Left ventricle myocardium inferior (tissue), 1 donor: ENCODE measurements around the gene ATG5. TPM values are rescaled to one million over a fixed set of nuclear protein-coding genes. Genes with fewer than 3 reads are reported as not detected.

Source experiments
- DNase-seq: peaks from one replicate; pipeline ENCODE4 v3.0.0-alpha.2; 2020
- H3K27ac ChIP-seq: fragments of 200-600 bp; replicated peaks from 2 replicates; pipeline ENCODE4 v1.8.0; 2021
- H3K27me3 ChIP-seq: fragments of 200-600 bp; 2 replicates; pipeline ENCODE4 v1.8.0; 2021; ENCODE audit warnings: low read depth
- H3K36me3 ChIP-seq: fragments of 200-600 bp; 2 replicates; pipeline ENCODE4 v1.8.0; 2021
- H3K4me1 ChIP-seq: fragments of 200-600 bp; 2 replicates; pipeline ENCODE4 v1.8.0; 2021
- H3K4me3 ChIP-seq: fragments of 200-600 bp; 2 replicates; pipeline ENCODE4 v1.8.0; 2021; ENCODE audit warnings: mild to moderate bottlenecking, moderate library complexity
- H3K9me3 ChIP-seq: fragments of 200-600 bp; replicated peaks from 2 replicates; pipeline ENCODE4 v1.8.0; 2021
- CTCF ChIP-seq: fragments of 200-600 bp; IDR thresholded peaks from 2 replicates; pipeline ENCODE4 v1.8.0; 2021; ENCODE audit warnings: antibody characterized with exemption, mild to moderate bottlenecking, borderline replicate concordance
- intact Hi-C: fragments of 100-400 bp; cut with micrococcal nuclease; formaldehyde crosslinking; loops from one replicate; pipeline ENCODE4 v1.11.0; 2022
- total RNA-seq: library from RNA; stranded (reverse); fragmentation: NEBNext Ultra II Directional; extraction: Animal tissue kit (Norgen Biotek cat#: 25700); gene quantifications from one replicate; pipeline ENCODE4 v1.2.1, GENCODE V29; 2021
- donor health status: DM: no; HTN: yes; CAD: no; lungs with severe emphysema.

Gene ATG5
- total RNA-seq, 1 donor from 2014 or later: 18.0 TPM

DNA sequence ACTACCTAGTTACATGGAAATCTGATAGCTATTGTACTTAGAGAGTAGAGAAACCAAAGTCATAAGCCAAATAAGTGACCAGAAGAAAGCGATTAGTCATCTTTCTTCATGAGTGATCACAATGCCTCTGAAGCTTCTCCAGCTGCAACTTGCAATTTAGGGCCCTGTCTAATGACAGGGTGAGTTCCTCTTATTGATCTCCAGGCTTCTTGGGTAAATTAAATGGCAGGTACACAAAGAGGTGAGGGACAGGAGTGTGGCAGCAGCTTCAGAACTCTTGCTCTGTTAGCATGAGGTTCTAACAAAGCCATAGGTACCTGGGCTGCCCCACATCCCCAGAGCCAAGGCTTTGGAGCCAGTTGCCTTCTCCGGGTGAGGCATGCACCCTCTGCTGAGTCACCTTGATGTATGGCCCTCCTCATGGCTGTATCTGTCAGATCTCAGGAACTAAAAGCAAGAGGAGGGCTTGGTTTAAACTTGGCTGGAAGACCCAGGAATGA lies 178.7 kb downstream of the ATG5 start:
- intact Hi-C loops: no loop called here
- Histone ChIP-seq H3K27me3 (peaks cover 16% of the 10 kb centered on the region), H3K4me1 (peaks cover 2% of the 10 kb centered on the region)

DNA sequence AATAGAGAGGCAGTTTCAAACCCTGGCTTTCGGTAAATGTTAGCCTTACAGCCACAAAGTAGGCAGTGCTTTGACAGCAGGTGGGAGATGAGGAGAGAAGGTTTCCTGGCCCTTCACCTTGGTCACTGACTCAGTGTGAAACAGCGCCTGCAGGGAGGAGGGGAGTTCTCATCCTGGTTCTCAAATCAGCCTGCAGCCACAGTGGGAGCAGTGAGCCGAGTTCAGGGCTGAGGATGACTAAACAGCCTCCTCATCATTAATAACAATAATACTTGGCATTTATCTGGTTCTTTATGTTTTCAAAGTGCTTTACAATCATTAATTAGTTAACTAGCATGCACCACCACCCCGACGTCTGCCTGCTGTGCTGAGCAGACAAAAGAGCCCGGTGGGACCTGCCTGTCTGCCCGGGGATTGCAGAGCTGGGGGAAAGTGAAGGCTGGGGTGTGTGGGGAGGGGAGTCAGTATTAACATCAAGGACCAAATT lies 179.8 kb downstream of the ATG5 start:
- TF ChIP-seq CTCF: no peak
- no peaks in the 10 kb centered on the region for H3K36me3 ChIP-seq
- no peaks in the 10 kb centered on the region for H3K9me3 ChIP-seq
- no peak overlapping the region for H3K4me3 ChIP-seq
- intact Hi-C loops: no loop called here
- peaks cover 9% of the 10 kb centered on the region for H3K4me1 ChIP-seq
- no peak for DNase-seq
- H3K27me3 ChIP-seq: peaks cover 16% of the 10 kb centered on the region
- H3K27ac ChIP-seq: no peak overlapping the region

More for the DNA sequence above, 178.7 kb downstream of the ATG5 start:
- Histone ChIP-seq H3K27ac (no peak overlapping the region), H3K36me3 (no peaks in the 10 kb centered on the region), H3K4me3 (no peak overlapping the region), H3K9me3 (no peaks in the 10 kb centered on the region)
- no peak for TF ChIP-seq CTCF
- no peak for DNase-seq

DNA sequence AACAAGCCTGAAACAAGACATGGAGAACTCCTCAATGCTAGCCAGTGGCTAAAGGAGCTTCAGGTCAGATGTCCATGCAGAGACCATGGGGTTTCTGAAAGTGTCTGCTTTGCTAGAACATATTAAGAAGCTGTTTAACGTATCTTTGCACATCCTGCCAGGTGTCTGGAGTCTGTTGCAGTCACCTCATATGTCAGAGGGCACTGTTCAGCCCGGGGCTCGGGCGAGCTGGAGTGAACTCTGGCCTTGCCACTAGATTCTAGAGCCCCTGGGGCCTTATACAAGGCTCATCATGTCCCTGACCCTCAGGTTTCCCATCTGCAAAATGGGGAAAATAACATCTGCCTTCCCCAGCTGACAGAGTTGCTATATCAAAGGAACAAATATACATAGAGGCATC lies 180.4 kb downstream of the ATG5 start:
- TF ChIP-seq CTCF: no peak
- Histone ChIP-seq H3K4me1 (peaks cover 9% of the 10 kb centered on the region), H3K27ac (no peak overlapping the region), H3K27me3 (peaks cover 16% of the 10 kb centered on the region), H3K4me3 (no peak overlapping the region), H3K36me3 (no peaks in the 10 kb centered on the region), H3K9me3 (no peaks in the 10 kb centered on the region)
- intact Hi-C loops: no loop called here
- DNase-seq: no peak

- intact Hi-C loops: no loop called here
- H3K4me3 ChIP-seq: no peak overlapping the region
- no peak overlapping the region for H3K27ac ChIP-seq
- DNase-seq: no peak
- no peaks in the 10 kb centered on the region for H3K9me3 ChIP-seq
- no peaks in the 10 kb centered on the region for H3K36me3 ChIP-seq
- H3K27me3 ChIP-seq: peaks cover 16% of the 10 kb centered on the region
- TF ChIP-seq CTCF: no peak
- H3K4me1 ChIP-seq: peaks cover 9% of the 10 kb centered on the region
Observed at GRCh38 chr6:106143665-106144064, 181.9 kb downstream of the ATG5 start.

- Histone ChIP-seq H3K4me1 (peaks cover 9% of the 10 kb centered on the region), H3K9me3 (no peaks in the 10 kb centered on the region), H3K36me3 (no peaks in the 10 kb centered on the region), H3K4me3 (no peak overlapping the region), H3K27ac (no peak overlapping the region), H3K27me3 (peaks cover 16% of the 10 kb centered on the region)
- no peak for DNase-seq
- intact Hi-C loops: no loop called here
- no peak for TF ChIP-seq CTCF
Observed at GRCh38 chr6:106142876-106143431, 182.6 kb downstream of the ATG5 start.
